Vagina (tissue), 2 donors: ENCODE data around the gene CETP. TPM values are rescaled to one million over a fixed set of nuclear protein-coding genes. Genes with fewer than 3 reads are reported as not detected.

ENCODE experiments used
- DNase-seq, 2 donors: peaks; one replicate each; pipeline ENCODE4 v3.0.0-alpha.2; 2017; ENCODE audit errors: extremely low spot score in 2 of 2
- H3K27ac ChIP-seq: fragments of 200-600 bp; sonication (generic); one replicate; pipeline ENCODE4 v1.5.1; 2019
- H3K27me3 ChIP-seq: fragments of 200-600 bp; sonication (generic); one replicate; pipeline ENCODE4 v1.5.1; 2019
- H3K36me3 ChIP-seq, 2 donors: fragments of 200-600 bp; sonication (generic); one replicate each; pipeline ENCODE4 v1.5.1; 2017 to 2019
- H3K4me1 ChIP-seq: fragments of 200-600 bp; sonication (generic); one replicate; pipeline ENCODE4 v1.5.1; 2019
- H3K4me3 ChIP-seq, 2 donors: fragments of 200-600 bp; sonication (generic); 1 replicate in 1 of 2; 2 replicates in 1 of 2; pipeline ENCODE4 v1.5.1; 2016 to 2019
- H3K9me3 ChIP-seq: fragments of 200-600 bp; sonication (generic); one replicate; pipeline ENCODE4 v1.5.1; 2019
- POLR2A ChIP-seq, 2 donors: fragments of 450-650 bp; IDR thresholded peaks; one replicate each; pipeline ENCODE4 v1.6.1; 2017; ENCODE audit warnings: antibody characterized with exemption in 2 of 2, mild to moderate bottlenecking in 2 of 2, moderate library complexity in 2 of 2
- POLR2AphosphoS5 ChIP-seq, 2 donors: sonication (generic); formaldehyde crosslinking; IDR thresholded peaks; one replicate each; pipeline ENCODE4 v1.9.0; 2017; ENCODE audit warnings: antibody characterized with exemption in 2 of 2, mild to moderate bottlenecking in 2 of 2, low read depth in 1 of 2; ENCODE audit not compliant: insufficient read depth in 1 of 2
- intact Hi-C: fragments of 100-400 bp; cut with DNase I; formaldehyde crosslinking; loops from one replicate; pipeline ENCODE4 v1.15.1; 2023
- total RNA-seq: library from RNA; depleted of rRNA; stranded (reverse); fragments of >200 nt; gene quantifications from one replicate; pipeline ENCODE4 v1.2.3, GENCODE V29; 2016
- TF ChIP-seq, protein P1 (sequence below), 3 experiments: fragments of 450-650 bp in 2 of 3; fragments of 200-600 bp in 1 of 3; sonication (generic) in 1 of 3; IDR thresholded peaks; one replicate each; pipeline ENCODE4 v1.5.1; 2017 to 2019; ENCODE audit warnings: antibody characterized with exemption in 3 of 3, mild to moderate bottlenecking in 2 of 3, moderate library complexity in 2 of 3

Gene CETP
- total RNA-seq, 1 donor from 2014 or later: not detected

DNA sequence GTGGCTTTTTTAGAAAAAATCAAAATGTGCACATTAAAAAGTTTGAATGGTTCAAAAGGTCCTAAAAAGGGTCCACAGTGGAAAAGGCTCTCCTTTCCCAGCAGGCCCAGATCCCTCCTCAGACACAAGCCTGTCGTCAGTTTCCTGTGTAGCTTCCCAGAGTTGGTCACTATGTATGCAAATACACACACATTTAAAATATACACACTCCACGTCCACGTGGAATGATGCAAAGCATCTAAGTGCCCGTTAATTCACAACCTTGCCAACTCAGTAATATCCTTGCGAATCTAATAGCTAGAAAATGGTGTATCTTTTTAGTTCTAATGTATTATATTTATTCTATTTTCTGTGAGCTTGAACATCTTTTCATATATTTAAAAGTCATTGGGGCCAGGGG lies 45.3 kb downstream of the CETP start:
- no peak for DNase-seq
- Histone ChIP-seq H3K4me1 (no peaks in the 10 kb centered on the region), H3K27me3 (no peaks in the 10 kb centered on the region), H3K9me3 (no peaks in the 10 kb centered on the region), H3K36me3 (no peaks in the 10 kb centered on the region), H3K27ac (no peak overlapping the region), H3K4me3 (no peak overlapping the region)
- no peak for TF ChIP-seq POLR2AphosphoS5 (IDR thresholded peaks at IDR 0.05; ENCODE audit: insufficient read depth in 1 of 2, low read depth in 1 of 2)
- TF ChIP-seq, protein P1, sequence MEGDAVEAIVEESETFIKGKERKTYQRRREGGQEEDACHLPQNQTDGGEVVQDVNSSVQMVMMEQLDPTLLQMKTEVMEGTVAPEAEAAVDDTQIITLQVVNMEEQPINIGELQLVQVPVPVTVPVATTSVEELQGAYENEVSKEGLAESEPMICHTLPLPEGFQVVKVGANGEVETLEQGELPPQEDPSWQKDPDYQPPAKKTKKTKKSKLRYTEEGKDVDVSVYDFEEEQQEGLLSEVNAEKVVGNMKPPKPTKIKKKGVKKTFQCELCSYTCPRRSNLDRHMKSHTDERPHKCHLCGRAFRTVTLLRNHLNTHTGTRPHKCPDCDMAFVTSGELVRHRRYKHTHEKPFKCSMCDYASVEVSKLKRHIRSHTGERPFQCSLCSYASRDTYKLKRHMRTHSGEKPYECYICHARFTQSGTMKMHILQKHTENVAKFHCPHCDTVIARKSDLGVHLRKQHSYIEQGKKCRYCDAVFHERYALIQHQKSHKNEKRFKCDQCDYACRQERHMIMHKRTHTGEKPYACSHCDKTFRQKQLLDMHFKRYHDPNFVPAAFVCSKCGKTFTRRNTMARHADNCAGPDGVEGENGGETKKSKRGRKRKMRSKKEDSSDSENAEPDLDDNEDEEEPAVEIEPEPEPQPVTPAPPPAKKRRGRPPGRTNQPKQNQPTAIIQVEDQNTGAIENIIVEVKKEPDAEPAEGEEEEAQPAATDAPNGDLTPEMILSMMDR (IDR thresholded peaks at IDR 0.05): no peak
- TF ChIP-seq POLR2A (IDR thresholded peaks at IDR 0.05): no peak
- intact Hi-C loops: no loop called here

DNA sequence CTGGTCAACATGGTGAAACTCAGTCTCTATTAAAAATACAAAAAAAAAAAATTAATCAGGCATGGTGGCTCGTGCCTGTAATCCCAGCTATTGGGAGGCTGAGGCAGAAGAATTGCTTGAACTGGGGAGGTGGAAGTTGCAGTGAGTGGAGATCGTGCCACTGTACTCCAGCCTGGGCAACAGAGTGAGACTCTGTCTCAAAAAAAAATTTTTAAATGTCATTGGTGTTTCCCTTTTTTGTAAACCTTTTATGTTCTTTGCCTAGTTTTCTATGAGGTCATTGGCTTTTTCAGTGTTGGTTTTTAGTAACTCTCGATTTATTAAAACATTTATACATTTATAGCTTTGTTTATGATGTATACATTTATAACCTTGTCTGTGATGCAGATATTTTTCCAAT lies 45.8 kb downstream of the CETP start:
- H3K9me3 ChIP-seq: no peaks in the 10 kb centered on the region
- H3K36me3 ChIP-seq: no peaks in the 10 kb centered on the region
- H3K27me3 ChIP-seq: no peaks in the 10 kb centered on the region
- H3K4me1 ChIP-seq: no peaks in the 10 kb centered on the region
- no peak overlapping the region for H3K27ac ChIP-seq
- intact Hi-C loops: no loop called here
- TF ChIP-seq, protein P1 (IDR thresholded peaks at IDR 0.05): no peak
- no peak for TF ChIP-seq POLR2AphosphoS5 (IDR thresholded peaks at IDR 0.05; ENCODE audit: insufficient read depth in 1 of 2, low read depth in 1 of 2)
- TF ChIP-seq POLR2A (IDR thresholded peaks at IDR 0.05): no peak
- DNase-seq: no peak
- H3K4me3 ChIP-seq: no peak overlapping the region

DNA sequence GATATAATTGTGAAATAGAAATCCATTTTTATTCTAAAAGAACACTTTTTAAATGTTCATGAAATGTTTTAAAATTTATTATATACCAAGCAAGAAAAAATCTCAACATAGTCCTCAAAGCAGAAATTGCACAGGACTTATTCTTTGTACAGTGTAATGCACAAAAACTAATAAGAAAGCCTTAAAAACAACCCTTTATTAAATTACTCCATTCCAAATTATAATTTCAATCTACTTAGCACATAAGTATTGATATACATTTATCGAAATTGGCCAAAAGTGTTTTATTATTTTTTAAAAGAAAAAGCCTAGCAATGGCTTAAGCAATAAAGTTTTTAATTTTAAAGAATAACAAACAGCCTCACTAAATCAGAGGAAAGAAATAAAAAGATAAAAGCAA lies 46.7 kb downstream of the CETP start:
- H3K4me1 ChIP-seq: no peaks in the 10 kb centered on the region
- intact Hi-C loops: no loop called here
- H3K4me3 ChIP-seq: no peak overlapping the region
- no peak for DNase-seq
- H3K9me3 ChIP-seq: no peaks in the 10 kb centered on the region
- no peaks in the 10 kb centered on the region for H3K27me3 ChIP-seq
- no peak overlapping the region for H3K27ac ChIP-seq
- TF ChIP-seq POLR2A (IDR thresholded peaks at IDR 0.05) (no peak), POLR2AphosphoS5 (IDR thresholded peaks at IDR 0.05; ENCODE audit: insufficient read depth in 1 of 2, low read depth in 1 of 2) (no peak)
- TF ChIP-seq, protein P1 (IDR thresholded peaks at IDR 0.05): no peak
- H3K36me3 ChIP-seq: no peaks in the 10 kb centered on the region

DNA sequence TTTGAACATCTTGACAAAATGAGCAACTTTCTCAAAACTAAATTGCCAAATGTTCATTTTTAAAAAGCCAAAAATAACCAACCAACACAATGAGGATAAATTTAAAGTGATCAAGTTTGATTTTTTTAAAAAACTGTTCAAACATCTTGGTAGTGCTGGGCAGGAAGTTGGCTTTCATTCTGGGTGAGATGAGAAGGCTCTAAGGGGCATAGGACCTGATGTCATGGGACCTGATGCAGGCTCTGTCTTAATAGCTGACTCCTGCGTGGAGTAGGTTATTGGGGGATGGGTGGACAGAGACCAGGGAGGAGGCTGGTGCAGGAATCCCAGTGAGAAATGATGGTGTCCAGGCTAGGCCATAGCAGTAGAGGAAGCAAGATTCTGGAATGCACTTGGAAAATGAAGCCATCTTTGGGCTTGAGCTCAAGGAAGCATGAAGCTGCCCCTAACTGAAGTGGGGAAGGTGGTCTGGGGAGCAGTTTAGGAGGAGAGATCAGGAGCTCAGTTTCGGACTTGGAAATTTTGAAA lies 48.0 kb downstream of the CETP start:
- Histone ChIP-seq H3K27me3 (no peaks in the 10 kb centered on the region), H3K4me3 (no peak overlapping the region), H3K9me3 (no peaks in the 10 kb centered on the region), H3K36me3 (no peaks in the 10 kb centered on the region), H3K27ac (no peak overlapping the region), H3K4me1 (no peaks in the 10 kb centered on the region)
- no peak for TF ChIP-seq POLR2AphosphoS5 (IDR thresholded peaks at IDR 0.05; ENCODE audit: insufficient read depth in 1 of 2, low read depth in 1 of 2)
- TF ChIP-seq, protein P1 (IDR thresholded peaks at IDR 0.05): no peak
- no peak for TF ChIP-seq POLR2A (IDR thresholded peaks at IDR 0.05)
- no peak for DNase-seq
- intact Hi-C loops: no loop called here

DNA sequence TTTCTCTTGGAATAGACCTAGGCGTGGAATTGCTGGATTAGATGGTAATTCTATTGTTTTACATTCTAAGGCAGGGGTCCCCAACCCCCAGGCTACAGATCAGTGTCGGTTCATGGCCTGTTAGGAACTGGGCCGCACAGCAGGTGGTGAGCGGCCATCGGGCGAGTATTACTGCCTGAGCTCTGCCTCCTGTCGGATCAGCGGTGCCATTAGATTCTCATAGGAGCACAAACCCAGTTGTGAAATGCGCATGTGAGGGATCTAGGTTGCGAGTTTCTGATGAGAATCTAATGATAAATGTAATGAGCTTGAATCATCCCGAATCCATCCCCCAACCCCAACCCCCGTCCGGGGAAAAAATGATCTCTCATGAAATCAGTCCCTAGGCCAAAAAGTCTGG lies 50.6 kb downstream of the CETP start:
- intact Hi-C loops: no loop called here
- no peaks in the 10 kb centered on the region for H3K9me3 ChIP-seq
- DNase-seq: no peak
- H3K27ac ChIP-seq: no peak overlapping the region
- H3K4me3 ChIP-seq: no peak overlapping the region
- no peaks in the 10 kb centered on the region for H3K27me3 ChIP-seq
- TF ChIP-seq, protein P1 (IDR thresholded peaks at IDR 0.05): no peak
- TF ChIP-seq POLR2A (IDR thresholded peaks at IDR 0.05) (no peak), POLR2AphosphoS5 (IDR thresholded peaks at IDR 0.05; ENCODE audit: insufficient read depth in 1 of 2, low read depth in 1 of 2) (no peak)
- H3K36me3 ChIP-seq: peaks cover 0 to under 1% of the 10 kb centered on the region in 2 donors
- H3K4me1 ChIP-seq: no peaks in the 10 kb centered on the region
